PFSK-1 (cell line): ENCODE data around the gene RASAL2.

Source experiments
- FOXP2 ChIP-seq: optimal IDR thresholded peaks from 2 replicates; pipeline ENCODE3; 2011; ENCODE audit warnings: borderline replicate concordance, control low read depth, inconsistent platforms; ENCODE audit not compliant: insufficient read depth; ENCODE audit errors: extremely low read length, extremely low read depth
- POLR2AphosphoS5 ChIP-seq: IDR thresholded peaks from 2 replicates; pipeline ENCODE4 v1.6.1; 2012; ENCODE audit warnings: low read depth, mild to moderate bottlenecking, control low read depth, low read length, moderate library complexity
- REST ChIP-seq, 2 experiments: IDR thresholded peaks; 2 replicates each; pipeline versions ENCODE4 v1.6.1 to v1.8.0; 2011 to 2012; ENCODE audit warnings: low read depth in 2 of 2, low read length in 2 of 2, control low read depth in 1 of 2, inconsistent platforms in 1 of 2, mild to moderate bottlenecking in 1 of 2, moderate library complexity in 1 of 2; ENCODE audit not compliant: insufficient read depth in 1 of 2
- SIN3A ChIP-seq: IDR thresholded peaks from 2 replicates; pipeline ENCODE4 v1.6.1; 2012; ENCODE audit warnings: mild to moderate bottlenecking, low read length, moderate library complexity, borderline replicate concordance; ENCODE audit not compliant: insufficient read depth
- TAF1 ChIP-seq: IDR thresholded peaks from 2 replicates; pipeline ENCODE4 v1.6.1; 2012; ENCODE audit warnings: low read length, control low read depth, borderline replicate concordance; ENCODE audit not compliant: insufficient read depth

RASAL2 gene

GRCh38 chr1:178409541-178409940 is 315.6 kb downstream of the RASAL2 start:
- TF ChIP-seq TAF1 = no peak
- TF ChIP-seq FOXP2 = no peak
- TF ChIP-seq POLR2AphosphoS5 = no peak
- TF ChIP-seq REST (IDR thresholded peaks at IDR 0.05; ENCODE audit: insufficient read depth in 1 of 2, low read depth in 2 of 2, low read length in 2 of 2) = no peak
- TF ChIP-seq SIN3A = no peak

- TF ChIP-seq POLR2AphosphoS5 (no peak), SIN3A (no peak), FOXP2 (no peak), TAF1 (no peak), REST (IDR thresholded peaks at IDR 0.05; ENCODE audit: insufficient read depth in 1 of 2, low read depth in 2 of 2, low read length in 2 of 2) (no peak)
Observed at GRCh38 chr1:178411756-178412399, 318.0 kb downstream of the RASAL2 start.

DNA sequence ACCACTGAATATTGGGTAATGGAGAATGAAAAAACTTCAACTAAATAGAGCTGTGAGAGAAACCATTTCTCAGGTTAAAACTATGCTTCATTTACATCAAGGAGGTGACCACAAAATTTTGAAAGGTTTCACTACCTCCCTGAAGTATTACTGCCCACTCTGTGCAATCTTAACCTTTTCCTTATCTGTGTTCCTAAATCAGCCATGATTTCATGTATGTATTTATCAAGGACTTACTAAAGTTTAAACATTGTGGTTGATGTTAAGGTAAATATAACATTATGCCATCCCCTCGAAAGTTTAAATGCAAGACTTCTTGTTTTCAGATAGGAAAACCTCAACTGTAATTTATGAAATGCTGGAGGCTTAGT is 318.5 kb downstream of the RASAL2 start:
- TF ChIP-seq TAF1 = no peak
- no peak for TF ChIP-seq REST (IDR thresholded peaks at IDR 0.05; ENCODE audit: insufficient read depth in 1 of 2, low read depth in 2 of 2, low read length in 2 of 2)
- no peak for TF ChIP-seq SIN3A
- TF ChIP-seq POLR2AphosphoS5 = no peak
- no peak for TF ChIP-seq FOXP2

GRCh38 chr1:178417858-178418257 is 324.0 kb downstream of the RASAL2 start:
- TF ChIP-seq SIN3A = no peak

GRCh38 chr1:178418284-178418955 is 324.5 kb downstream of the RASAL2 start:
- TF ChIP-seq TAF1 (no peak), SIN3A (no peak), POLR2AphosphoS5 (no peak), REST (IDR thresholded peaks at IDR 0.05; ENCODE audit: insufficient read depth in 1 of 2, low read depth in 2 of 2, low read length in 2 of 2) (no peak), FOXP2 (no peak)
